Cardiac septum (tissue), 1 donor: Measurements from ENCODE around the gene CCDC144A. TPM values are rescaled to one million over a fixed set of nuclear protein-coding genes. Genes with fewer than 3 reads are reported as not detected.
"Not testable (repeated sequence)": the region's sequence is repeated elsewhere in the genome, so short reads cannot be mapped to it uniquely, and the experiment has no call there.

Source experiments
- DNase-seq: peaks from one replicate; pipeline ENCODE4 v3.0.0-alpha.2; 2020; ENCODE audit warnings: low spot score
- intact Hi-C: fragments of 100-400 bp; cut with DNase I; formaldehyde crosslinking; loops from one replicate; pipeline ENCODE4 v1.14.0; 2022
- total RNA-seq: library from RNA; stranded (reverse); fragmentation: NEBNext Ultra II Directional; extraction: Animal tissue kit (Norgen Biotek cat#: 25700); gene quantifications from one replicate; pipeline ENCODE4 v1.2.1, GENCODE V29; 2021
- donor health status: DM: no; HTN: no; CAD: no.

Gene CCDC144A
- total RNA-seq, 1 donor from 2014 or later = 0.22 TPM

DNA sequence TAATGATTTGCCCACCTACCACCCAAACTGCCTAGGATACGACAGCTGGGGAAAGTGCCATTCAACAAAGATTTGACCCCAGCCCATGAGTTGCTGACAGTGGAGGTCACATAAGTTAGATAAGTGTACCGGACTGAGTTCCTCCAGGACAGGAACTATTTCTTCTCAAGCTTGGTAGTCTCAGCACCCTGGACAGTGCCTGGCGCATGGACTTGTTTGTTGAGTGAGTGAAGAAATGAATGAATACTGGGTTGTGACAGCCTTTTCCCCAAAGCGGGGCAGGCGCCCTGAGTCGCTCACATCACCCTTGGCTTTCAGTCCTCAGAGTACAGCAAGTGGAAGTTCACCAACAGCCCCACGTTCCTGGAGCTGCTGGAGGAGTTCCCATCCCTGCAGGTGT is 122.1 kb downstream of the CCDC144A start:
- intact Hi-C loops, DNase-seq: not testable (repeated sequence)

DNA sequence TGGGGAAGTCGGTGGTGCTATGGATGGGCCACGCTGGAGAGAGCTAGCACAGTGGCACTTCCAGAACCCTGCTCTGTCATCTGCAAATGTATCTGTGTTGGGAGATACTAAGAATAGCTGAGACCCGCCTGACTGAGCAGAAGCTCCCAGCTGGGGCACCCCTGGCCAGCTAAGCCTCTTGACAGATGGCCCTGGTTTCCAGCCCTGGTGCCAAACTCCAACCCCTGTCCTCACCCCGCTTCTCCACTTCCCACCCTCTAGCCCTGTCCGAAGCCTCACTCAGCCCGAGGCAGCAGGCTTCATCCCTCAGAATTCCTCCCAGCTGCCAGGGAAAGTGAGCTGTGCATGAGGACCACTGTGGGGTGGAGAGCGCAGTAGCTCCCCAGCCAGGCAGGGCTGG is 124.4 kb downstream of the CCDC144A start:
- intact Hi-C loops = no loop called here
- DNase-seq = no peak

DNA sequence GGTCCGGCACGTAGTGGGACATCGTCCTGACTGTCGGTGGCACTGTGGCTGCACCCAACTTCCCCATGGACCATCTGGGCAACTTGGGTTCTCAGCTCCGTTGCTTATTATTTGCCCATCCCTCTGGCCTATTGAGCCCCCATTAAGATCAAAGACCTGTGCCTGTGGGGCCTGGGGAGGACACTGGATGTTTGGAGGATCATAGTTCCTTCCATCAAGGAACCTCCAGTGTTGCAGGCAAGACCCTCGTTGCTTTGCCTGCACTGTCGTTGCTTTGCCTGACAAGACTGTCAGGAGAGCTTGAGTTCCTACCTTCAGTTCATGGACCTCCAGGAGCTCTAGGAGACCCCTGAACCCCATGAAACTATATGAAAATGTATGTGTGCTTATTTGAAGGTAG is 127.2 kb downstream of the CCDC144A start:
- no peak for DNase-seq
- intact Hi-C loops = no loop called here

DNA sequence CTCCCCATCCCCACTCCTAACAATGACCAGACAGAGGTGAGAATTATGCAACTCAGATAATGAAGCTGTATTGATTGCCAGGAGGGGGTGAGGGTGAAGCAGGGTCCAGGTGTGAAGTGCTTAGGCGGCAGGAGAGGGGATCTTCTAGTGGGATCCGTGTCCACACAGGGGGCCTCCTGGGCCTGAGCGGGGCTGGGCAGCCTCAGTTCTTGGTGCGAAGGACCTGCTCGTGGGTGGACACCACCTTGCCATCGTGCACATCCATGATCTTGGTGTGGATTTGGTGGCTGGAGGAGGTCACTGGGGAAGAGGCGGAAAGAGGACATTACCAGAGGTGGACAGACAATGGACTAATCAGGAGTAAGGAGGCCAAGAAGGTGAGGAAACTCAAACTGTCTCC is 127.9 kb downstream of the CCDC144A start:
- DNase-seq, intact Hi-C loops: not testable (repeated sequence)

DNA sequence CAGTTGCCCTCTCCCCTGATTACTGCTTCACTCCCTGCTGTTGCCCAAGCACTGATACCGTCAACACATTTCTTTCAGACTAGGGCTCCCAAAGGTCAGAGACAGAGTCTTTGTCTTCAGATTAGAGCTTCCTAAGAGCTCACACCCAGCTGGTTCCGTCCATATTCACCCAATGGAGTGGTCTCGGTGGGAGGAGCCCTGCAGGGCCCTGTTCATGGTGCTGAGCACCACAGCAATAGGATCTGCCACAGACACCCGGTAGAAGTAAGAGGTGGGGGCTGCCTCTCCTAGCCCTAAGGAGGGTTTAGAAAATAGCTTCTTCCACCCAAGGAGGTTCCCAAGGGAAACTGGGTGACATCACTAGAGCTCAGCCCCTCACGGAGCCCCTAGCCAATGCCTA is 128.3 kb downstream of the CCDC144A start:
- no peak for DNase-seq
- intact Hi-C loops = no loop called here

DNA sequence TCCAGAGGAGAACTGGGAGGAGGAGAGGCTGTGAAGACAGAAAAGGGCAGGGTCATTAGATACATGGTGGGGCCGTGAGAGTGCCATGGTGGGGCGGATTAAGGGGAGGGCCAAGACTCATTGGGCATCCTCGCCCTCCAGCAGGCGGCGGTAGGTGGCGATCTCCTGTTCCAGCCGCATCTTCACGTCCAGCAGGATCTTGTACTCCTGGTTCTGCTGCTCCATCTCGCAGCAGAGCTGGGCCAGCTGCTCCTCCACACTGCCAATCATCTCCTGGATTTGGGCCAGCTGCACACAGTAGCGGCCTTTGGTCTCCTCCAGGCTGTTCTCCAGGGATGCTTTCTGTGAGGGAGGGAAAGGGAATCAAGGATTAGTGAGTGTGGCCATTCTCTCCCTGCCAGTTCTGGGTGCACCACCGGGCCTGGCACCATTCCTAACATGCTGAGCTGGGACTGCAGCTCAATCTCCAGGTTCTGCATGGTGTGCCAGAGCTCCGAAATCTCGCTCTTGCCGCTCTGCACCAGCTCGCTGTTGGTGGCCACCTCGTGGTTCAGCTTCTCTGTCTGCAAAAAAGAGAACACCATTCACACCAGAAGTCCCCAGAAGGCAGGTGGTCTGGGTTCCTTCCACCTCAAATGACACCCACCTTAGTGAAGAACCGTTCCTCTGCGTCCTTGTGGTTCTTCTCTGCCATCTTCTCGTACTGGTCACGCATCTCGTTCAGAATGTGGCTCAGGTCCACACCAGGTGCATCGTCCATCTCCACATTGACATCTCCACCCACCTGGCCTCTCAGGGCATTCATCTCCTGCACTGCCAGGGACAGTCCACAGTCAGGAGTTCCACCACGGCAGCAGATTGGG is 129.0 kb downstream of the CCDC144A start:
- intact Hi-C loops = no loop called here
- DNase-seq = no peak

DNA sequence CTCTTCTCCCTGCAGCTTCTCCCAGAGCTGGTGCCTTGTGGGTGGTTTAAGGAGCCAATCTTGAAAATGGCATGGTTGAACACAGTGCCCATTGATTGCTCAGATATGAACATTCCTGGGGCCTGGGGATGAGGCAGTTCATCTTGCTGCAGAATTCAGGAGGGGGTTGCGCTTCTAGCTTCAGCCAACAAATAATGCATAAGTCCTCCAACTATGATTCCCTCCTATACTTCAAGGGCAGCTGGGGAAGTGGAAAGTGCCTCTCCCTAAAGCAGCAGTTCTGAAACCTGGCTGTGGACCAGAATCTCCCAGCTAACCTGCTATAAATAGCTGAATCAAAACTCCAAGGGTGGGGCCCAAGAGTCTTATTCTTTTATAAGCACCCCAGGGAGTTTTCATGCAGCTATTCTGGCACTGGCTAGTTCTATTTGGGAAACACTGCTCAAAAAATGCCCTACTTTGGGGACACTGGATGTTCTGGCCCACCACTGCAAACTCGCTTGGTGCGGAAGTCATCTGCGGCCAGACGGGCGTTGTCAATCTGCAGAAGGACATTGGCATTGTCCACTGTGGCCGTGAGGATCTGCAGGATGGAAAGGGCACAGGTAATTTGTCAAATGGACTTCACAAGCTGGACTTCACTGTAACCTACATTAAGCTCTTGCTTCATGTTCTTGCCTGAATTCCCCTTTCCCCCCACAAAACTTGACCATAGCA is 130.3 kb downstream of the CCDC144A start:
- no peak for DNase-seq
- intact Hi-C loops = no loop called here

DNA sequence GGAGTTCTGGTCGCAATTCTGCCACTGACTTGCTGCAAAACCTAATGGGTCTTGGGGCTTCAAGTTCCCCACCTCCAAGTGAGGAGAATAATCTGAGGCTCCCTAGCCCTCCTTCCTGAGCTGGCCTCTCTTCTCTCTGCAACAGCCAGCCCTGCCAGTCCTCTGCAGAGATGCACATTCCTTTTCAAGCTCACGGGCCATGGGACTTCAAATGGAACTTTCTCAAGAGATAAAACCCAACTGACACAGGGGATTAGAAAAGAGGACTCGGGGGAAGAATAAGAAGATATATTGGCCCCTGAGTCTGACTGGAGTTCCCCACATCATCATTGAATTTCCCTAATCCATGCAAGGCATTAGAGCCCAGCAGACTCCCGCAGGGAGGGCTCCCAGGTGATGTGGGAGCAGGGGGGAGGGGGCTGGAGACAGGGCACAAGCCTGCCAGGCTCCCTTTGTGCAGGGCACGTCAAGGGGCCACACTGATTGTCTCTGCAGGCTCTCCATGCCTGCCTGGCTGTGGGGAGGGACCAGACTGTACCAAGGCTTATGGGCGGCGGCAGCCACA is 131.0 kb downstream of the CCDC144A start:
- DNase-seq = no peak
- intact Hi-C loops = no loop called here

DNA sequence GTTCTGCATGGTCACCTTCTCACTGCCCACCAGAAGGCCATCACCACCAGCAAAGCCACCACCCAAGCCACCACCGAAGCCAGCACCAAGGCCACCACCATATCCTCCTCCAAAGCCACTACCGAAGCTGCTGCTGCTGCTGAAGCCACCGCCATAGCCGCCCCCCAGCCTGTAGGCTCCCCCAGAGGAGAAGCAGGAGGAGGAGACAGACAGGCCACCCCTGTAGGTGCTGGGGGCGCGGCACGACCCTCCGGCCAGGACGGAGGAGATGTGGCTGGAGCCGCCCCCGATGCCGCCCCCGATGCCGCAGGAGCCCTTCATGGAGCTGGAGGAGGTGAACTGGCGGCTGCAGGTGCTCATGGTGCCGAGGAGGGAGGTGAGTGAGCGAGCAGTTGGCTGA is 132.1 kb downstream of the CCDC144A start:
- intact Hi-C loops = not testable (repeated sequence)

DNA sequence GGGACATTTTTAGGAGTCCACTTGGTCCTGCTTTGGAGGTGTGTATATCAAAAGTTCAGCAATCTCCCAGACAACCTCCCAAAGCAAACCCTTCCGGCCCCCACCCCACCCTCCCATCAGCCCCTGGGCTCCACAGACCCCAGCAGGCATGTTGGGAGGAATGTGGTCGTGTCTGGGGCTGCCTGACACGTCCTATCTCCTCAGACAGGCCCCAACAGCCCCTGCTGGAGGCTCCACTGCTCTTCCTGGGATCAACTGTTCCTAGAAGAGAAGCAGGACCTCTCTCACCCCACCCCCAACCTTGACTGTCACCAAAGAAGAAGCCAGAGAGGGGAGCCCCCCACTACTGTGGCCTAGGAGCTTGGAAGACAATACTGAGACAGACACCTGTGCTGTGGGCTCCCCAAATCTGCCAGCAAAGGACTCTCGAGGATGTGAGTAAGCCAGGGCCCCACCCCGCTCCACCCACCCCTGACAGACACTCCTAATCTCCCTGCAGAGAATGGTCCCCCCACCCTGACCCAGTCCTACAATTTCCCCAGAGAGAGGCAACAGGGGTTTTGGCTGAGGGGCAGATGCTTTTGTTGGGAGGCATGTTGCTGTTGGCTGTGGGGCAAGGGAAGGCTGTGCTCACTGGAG is 133.8 kb downstream of the CCDC144A start:
- intact Hi-C loops, DNase-seq: not testable (repeated sequence)

More for the DNA sequence above, 132.1 kb downstream of the CCDC144A start:
- DNase-seq = not testable (repeated sequence)

Other genes starting within 250 kb of the CCDC144A start
- 1.4 TPM for gene LRRC75A, start 198.0 kb upstream of the CCDC144A start, total RNA-seq
- gene ZNF287, start 121.0 kb upstream of the CCDC144A start, total RNA-seq = 15.5 TPM
- gene ZNF624, start 36.4 kb upstream of the CCDC144A start, total RNA-seq = 3.4 TPM